NCI-H82 treated with DMSO at 0.1 percent for 48 hours (cell line): Measurements from ENCODE around the gene LANCL1.

Source experiments
- DNase-seq: peaks from one replicate; lab custom pipeline; 2025; ENCODE audit not compliant: unreplicated experiment; lab: John Stamatoyannopoulos, UW

The LANCL1 gene

DNA sequence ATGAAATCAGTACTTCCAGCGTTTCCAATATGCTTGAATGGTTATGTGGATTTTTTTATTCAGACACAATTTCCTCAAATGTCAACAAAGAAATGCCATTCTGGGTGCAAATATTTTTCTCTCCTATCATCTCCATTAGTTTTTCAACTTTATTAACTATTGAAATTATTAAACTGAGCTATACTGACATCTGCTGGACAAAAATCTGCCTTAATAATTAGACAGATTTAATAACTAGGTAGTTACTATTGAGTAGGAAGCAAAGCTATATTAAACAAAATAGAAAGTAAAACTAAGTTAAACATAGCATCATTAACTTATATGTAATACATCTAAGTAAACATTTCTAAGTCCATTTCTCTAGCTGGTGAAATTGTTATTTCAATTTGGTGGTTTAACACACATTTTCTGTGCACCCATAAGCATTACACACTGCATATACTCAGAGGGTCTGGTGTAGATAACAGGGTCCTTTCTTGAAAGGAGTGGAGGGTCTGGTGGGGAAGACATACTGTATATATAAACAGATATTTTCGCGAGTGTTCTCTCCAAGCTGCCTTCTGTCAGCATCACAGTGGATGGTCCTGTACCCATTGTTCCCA, 77.0 kb downstream of the LANCL1 start:
- DNase-seq, result no peak

DNA sequence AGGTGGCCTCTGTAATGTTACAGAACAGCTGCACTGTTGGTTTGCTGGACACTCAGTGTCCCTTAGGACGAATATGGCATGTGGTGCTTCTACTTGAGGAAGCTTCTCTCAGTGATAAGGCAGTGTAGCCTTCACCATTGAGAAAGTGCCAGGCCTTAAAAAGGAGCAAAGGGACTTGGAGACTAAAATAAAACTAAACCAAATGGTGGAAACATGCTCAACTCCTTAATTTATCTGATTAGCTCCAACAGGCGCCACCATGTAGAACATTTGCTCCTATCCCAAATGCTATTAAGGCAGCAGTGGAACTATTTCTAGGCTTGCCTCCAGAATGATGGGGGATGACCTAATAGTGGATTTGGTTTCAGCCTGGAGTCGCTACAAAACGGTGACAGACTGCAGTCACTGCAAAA, 84.1 kb downstream of the LANCL1 start:
- DNase-seq, result no peak

DNA sequence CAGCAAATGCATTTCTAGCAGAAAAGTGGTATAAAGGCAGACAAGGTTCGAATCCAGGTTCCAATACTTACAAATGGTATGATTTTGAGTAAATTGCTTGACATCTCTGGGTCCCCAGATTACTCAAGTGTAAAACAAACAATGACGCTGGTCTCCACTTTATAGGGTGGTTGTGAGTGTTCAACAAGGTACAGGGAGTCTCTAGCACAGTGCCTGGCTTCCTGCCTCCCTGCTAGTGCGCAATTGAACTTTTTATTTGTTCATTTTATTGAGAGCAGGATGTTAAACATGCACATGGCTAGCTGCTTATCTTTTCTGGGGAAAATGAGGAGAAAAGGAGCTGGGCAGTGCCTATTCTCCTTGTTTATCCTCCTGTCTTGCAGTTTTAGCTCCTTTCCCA, 86.7 kb downstream of the LANCL1 start:
- DNase-seq, result no peak

DNA sequence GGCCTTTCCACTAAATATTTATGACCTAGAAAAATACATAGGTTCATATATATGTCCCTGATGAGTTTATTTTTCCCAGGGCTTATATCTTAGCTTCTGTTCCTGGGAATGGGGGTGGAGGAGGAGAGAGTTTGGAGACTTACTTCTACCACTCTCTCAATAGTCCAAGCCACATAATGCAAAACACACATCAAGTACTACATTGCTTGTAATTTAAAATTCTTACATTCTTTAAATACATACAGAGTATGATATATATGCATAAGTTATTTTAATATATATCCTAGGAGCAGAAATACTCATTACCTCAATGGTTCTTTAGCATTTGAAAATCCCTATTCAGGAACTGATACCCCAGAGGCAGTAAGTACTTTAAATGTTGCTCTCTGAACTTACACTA, 88.4 kb downstream of the LANCL1 start:
- DNase-seq, result no peak

DNA sequence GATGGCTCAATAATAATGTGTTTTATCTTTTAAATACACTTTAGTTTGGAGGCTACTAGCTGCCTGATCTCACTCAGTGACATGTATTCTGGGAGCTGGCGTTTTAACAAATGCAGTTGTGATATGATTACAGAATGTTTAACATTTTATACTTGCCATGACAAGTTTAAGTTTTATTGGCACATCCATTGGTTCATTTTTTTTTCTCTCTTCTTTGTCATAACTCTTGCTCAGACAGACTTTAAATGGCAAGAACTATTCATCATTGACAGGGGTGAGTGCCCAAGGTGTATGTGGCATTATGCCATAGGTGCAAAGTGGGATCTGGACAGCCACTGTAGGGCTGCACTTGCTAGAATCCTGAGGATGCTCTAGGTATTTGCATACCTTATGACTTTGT, 89.5 kb downstream of the LANCL1 start:
- DNase-seq, result no peak
